Esophagus squamous epithelium (tissue), 4 donors: ENCODE data around the gene KIRREL1.

Experiments used
- POLR2A ChIP-seq, 4 donors: fragments of 450-650 bp; IDR thresholded peaks; one replicate each; pipeline ENCODE4 v1.6.1; 2017; ENCODE audit warnings: antibody characterized with exemption in 4 of 4, mild to moderate bottlenecking in 4 of 4, moderate library complexity in 3 of 4
- TF ChIP-seq, protein P1 (sequence below), 6 experiments: fragments of 450-650 bp in 4 of 6; fragments of 200-600 bp in 2 of 6; sonication (generic) in 2 of 6; IDR thresholded peaks; one replicate each; pipeline ENCODE4 v1.5.1; 2016 to 2019; ENCODE audit warnings: antibody characterized with exemption in 6 of 6, mild to moderate bottlenecking in 4 of 6, moderate library complexity in 4 of 6

DNA sequence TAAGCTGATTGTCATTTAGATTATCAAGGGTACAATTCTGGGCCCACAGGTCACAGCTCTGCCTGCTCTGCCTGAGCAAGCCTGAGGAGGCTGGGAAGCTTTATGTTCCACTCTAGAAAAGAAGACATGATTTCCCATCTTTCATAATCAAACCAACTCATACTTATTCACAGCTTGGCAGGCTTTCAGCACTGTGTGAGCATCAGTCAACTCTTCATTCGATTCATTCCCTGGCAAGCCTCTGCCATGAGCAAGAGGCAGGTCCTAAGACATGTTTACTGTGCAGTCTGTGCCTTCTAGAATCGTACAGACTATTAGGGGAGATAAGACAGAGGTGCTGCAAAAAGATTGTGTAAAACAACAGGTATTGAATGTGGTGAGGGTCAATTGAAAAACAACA is 24.5 kb upstream of the KIRREL1 start:
- TF ChIP-seq, protein P1, sequence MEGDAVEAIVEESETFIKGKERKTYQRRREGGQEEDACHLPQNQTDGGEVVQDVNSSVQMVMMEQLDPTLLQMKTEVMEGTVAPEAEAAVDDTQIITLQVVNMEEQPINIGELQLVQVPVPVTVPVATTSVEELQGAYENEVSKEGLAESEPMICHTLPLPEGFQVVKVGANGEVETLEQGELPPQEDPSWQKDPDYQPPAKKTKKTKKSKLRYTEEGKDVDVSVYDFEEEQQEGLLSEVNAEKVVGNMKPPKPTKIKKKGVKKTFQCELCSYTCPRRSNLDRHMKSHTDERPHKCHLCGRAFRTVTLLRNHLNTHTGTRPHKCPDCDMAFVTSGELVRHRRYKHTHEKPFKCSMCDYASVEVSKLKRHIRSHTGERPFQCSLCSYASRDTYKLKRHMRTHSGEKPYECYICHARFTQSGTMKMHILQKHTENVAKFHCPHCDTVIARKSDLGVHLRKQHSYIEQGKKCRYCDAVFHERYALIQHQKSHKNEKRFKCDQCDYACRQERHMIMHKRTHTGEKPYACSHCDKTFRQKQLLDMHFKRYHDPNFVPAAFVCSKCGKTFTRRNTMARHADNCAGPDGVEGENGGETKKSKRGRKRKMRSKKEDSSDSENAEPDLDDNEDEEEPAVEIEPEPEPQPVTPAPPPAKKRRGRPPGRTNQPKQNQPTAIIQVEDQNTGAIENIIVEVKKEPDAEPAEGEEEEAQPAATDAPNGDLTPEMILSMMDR (IDR thresholded peaks at IDR 0.05), result no peak
- no peak for TF ChIP-seq POLR2A (IDR thresholded peaks at IDR 0.05)
